GM18517 (cell line): ENCODE data around the gene NELFB.
A peak's percentile ranks its signal among the peaks of the same experiment; 100 is the strongest.

Experiments used
- ATAC-seq: cut with Tn5 transposase; IDR thresholded peaks from one replicate; pipeline ENCODE4 v1.9.1; 2021; ENCODE audit warnings: mild to moderate bottlenecking, moderate library complexity; ENCODE audit not compliant: unreplicated experiment

The NELFB gene

DNA sequence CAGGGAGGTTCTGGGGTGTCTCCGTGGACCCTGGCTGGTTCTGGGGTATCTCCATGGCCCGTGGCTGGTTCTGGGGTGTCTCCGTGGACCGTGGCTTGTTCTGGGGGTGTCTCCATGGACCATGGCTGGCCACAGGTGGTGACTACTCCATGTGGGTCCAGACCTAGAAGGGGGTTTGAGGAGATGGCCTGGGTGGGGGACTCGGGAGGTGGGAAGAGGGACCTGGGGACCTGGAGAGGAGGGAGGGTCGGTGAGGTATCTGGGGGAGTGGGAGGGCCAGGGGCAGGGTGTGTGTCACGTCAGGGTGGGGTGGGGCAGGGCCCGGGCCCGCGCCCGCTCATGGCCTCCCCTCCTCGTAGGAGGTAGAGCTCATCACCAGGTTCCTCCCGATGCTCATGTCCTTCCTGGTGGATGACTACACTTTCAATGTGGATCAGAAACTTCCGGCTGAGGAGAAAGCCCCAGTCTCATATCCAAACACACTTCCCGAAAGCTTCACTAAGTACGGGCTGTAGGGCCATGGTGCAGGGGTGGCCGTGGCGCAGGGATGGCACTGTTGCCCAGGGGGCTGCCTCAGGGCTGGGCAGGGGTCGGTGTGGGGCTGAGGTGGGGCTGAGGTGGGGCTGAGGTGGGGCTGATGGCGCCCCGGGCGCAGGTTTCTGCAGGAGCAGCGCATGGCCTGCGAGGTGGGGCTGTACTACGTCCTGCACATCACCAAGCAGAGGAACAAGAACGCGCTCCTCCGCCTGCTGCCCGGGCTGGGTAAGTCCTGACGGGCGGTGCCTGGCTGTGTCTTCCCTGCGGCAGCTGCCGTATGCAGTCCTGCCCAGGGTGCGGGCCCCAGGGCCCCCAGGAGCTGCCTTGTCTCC is 11.7 kb downstream of the NELFB start:
- no peak for ATAC-seq

DNA sequence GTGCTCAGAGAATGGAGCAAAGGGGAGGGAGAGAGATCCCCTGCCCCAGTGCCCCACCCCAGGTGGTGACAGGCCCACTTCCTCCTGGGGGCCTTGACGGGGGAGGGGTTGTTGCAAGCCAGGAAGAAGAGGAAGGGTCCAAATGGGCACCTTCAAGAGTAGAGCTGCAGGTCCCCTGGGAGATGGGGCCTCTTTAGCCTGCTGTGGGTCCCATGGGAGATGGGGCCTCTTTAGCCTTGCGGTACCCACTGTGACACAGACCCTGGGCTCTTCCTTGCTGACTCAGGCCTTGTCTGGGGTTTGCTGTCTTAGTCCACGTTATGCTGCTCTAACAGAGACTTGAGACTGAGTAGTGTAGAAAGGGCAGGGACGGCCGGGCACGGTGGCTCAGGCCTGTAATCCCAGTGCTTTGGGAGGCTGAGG is 12.8 kb downstream of the NELFB start:
- no peak for ATAC-seq

DNA sequence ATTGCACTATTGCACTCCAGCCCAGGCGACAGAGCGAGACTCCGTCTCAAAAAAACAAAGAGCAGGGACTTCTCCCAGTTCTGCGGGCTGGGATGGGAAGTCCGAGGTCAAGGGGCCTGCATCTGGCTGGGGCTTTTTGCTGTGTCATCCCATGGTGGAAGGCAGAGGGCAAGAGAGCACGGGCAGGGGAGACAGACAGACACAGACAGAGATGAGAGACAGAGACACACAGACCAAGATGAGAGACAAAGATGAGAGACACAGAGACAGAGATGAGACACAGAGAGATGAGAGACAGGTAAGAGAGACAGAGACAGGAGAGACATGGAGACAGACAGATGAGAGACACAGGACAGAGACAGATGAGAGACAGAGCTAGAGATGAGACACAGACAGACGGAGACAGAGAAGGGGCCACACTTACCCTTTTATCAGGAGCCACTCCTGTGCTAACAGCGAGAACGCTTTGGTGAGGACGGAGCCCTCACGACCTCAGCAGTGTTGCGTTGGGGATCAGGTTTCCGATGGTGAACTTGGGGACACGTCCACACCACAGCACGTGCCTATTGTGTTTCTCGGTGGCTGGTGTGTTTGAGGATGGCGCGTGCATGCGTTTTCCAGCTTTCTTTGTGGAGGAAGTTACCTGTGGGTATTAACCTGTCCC is 13.5 kb downstream of the NELFB start:
- ATAC-seq, result no peak

DNA sequence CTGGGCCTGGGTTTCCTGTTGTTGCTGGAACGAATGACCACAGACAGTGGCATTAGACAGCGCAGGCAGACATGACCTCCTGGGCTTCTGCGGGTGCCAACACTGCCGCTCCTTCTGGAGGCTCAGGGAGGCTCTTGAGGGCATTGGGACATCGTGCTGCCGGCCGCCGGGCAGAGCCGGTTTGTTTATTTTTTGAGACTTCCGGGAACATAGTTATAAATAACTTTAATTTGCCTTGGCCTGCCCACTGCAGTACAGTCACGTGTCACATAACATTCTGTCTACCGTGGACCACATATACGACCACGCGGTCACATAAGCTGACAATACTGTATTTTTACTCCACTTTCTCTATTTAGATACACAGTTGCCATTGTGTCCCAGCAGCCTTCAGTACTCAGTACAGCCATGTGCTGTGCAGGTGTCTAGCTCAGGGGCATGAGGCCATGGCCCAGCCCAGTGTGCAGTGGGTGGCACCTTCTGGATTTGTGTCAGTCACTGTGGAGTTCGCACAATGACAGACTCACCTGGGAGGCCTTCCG is 14.2 kb downstream of the NELFB start:
- peak; percentile 50 for ATAC-seq

DNA sequence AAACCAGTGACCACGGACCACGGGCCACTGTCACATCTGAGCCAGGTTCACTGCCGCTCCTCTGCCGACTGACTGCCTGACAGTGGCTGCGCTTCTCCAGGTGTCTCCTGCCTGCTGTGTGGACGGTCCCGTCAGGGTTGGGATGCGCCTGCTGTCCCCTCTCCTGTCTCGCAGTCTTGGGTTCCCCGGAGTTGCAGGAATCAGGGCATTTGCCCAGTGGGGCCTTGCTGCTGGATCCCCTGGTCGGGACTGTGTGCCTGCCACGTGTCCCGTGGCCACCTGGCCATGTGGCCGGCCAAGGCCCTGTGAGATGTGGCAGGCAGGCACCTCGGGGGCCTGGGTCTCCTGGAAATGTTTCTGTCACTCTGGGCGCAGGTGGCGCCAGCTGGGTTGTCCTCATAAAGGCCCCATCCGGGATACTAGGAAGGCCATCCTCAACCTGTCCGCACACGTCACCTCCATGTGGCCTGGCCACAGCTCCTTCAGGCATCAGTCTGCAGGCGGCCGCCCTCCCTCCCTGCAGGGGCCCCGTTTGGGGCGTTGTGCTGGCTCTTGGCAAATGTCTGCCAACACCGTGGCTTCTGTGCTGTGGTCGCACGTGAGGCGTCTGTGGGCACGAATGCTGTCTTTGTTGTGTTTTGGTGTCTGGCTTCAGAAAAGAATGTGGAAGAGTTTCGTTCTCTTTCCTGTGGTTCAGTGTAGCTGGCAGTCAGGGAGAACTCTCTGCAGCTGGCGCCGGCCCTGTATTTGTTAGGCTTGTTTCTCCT is 16.0 kb downstream of the NELFB start:
- ATAC-seq, result no peak

DNA sequence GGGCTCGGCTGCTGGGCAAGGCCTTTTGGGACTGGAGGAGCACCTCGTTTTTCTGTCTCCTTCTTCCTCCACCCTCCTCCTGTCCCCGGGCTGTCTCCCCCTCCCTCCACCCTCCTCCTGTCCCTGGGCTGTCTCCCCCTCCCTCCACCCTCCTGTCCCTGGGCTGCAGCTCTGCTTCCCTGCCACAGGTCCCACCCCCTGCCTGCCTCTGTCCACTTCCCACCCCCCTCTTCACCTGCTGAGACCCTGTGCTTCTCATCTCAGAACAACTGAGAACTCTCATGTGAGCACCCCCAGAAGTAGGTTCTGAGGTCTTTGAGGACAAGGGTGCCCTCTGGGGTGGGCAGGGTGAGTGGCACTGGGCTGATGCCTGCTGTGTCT is 16.6 kb downstream of the NELFB start:
- ATAC-seq, result no peak

DNA sequence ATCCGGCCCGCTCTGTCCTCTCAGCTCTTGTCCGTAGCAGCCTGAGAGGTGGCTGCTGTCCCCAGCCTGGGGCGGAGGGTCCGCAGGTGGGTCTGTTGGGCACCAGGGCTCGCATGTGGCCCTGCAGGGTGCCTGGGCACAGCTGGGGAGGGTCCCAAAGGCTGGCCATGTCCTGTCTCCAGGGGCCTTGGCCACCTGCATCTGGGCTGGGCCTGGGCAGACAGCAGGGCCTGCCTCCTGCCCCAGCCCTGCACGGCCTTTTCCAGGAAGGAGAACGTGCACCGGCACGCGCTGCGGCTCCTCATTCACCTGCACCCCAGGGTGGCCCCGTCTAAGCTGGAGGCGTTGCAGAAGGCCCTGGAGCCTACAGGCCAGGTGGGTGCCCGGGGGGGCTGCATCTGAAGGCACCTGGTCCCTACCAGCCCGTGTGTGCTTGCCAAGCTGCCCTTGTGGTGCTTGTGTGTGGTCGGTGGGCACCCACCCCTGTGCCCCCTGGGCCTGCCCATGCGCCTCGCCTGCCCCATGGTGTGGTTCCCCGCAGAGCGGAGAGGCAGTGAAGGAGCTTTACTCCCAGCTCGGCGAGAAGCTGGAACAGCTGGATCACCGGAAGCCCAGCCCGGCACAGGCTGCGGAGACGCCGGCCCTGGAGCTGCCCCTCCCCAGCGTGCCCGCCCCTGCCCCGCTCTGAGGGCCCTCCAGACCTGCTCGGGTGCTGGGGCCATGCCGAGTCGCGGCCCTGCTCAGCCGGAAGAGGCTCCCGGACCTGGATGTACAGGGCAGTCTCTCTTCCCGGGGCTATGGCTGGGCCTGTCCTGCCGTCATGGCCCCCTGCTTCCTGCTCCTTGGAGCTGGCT is 17.3 kb downstream of the NELFB start:
- ATAC-seq, result no peak

DNA sequence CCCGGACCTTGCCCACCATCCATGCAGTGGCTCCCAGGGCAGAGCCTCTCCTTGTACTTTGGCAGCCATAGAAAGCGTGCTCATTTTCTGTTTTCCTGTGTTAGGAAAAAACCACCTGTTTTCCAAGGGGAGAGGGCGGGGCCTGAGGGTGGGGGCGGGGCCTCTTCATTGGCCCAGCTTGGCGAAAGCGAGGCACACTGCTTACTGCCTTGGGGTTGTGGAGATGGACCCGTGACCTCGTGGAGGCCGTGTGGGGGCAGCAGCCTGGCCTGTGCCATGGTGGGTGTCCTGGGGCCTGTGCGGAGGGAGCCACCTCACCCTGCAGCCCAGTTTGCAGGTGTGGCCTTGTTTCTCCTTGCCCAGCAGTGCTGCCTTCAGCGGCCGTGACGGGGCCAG is 18.0 kb downstream of the NELFB start:
- ATAC-seq, result no peak

DNA sequence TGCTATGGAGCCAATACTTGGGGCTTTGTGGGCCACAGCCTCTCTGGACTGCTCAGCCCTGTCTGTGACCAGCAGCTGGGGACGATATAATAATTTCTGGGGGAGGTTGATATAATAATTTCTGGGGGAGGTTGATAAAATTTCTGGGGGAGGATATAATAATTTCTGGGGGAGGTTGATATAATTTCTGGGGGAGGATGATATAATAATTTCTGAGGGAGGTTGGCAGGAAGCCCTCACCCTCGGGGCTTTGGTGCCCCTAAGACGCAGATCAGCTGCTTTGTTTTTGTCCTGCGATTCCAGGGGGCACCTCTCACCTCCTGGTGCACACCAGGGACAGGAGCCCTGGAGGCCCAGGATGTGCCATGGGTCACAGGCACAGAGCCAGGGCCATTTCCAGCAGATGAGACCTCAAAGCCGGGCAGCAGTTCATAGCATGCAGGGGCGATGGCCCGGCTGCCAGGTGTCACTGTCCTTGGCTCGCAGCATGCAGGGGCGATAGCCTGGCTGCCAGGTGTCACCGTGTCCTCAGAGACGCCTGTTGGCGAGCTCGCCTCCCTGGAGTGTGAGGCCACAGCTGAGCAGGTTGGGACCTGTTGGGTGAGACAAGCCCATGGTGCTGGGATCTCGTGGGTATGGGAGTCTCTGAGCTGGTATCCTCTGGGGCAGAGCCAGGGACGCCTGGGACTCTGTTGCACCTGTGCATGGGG is 18.6 kb downstream of the NELFB start:
- ATAC-seq, result no peak

DNA sequence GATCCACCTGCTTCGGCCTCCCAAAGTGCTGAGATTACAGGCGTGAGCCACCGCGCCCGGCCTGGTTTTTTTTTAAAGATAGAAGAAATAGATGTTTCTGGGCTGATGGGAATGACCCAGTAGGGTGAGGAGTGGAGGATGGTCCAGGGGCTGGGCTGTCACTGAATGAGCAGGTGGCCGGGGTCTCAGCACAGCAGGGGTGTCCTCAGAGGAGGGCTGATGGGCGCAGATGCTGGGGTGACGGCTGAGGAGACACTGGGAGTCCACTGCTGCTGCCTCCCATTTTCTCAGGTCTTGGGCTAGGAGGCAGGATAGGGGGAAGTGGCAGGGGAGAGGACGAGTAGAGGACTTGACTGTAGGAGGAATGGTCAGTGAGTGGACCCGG is 20.1 kb downstream of the NELFB start:
- no peak for ATAC-seq

DNA sequence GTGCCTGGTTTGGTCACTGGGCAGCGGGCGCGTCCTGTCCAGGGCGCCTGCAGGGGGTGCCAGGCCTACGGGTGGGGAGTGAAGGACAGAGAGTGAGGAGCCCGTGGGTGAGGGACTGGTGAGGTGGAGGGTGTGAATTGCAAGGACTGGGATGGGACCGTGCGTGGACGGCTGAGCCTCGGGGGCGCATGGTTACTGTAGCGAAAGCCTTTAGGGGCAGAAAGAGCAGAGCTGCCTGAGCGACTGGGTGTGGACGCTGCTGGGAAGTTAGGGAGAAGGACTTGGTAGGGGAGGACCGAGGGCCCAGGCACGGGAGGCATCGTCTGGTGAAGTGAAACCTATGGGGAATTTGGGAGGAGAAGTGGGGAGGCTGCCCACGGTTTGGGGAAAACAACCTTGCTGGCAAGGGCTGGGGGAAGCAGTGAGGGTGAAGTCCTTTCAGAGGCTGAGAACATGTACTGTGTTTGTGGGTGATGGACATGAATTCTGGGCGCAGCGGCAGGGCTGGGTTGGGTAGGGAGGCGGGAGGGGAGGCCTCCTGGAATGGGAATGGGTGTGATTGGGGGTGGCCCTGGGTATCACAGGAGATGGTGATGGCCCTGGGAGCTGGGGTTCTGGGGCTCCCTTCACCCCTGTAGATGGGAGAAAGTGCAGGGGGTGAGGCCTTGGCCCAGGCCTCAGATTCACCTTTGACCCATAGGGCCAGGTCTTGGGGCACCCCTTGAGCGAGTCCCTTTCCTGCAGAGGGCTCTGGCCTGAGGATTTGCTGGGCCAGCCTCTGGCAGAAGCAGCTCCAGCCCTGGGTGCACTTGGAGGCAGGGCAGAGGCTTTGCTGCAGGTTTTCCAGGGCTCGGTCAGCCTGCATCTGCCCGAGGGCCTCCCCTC is 20.7 kb downstream of the NELFB start:
- ATAC-seq, result no peak

DNA sequence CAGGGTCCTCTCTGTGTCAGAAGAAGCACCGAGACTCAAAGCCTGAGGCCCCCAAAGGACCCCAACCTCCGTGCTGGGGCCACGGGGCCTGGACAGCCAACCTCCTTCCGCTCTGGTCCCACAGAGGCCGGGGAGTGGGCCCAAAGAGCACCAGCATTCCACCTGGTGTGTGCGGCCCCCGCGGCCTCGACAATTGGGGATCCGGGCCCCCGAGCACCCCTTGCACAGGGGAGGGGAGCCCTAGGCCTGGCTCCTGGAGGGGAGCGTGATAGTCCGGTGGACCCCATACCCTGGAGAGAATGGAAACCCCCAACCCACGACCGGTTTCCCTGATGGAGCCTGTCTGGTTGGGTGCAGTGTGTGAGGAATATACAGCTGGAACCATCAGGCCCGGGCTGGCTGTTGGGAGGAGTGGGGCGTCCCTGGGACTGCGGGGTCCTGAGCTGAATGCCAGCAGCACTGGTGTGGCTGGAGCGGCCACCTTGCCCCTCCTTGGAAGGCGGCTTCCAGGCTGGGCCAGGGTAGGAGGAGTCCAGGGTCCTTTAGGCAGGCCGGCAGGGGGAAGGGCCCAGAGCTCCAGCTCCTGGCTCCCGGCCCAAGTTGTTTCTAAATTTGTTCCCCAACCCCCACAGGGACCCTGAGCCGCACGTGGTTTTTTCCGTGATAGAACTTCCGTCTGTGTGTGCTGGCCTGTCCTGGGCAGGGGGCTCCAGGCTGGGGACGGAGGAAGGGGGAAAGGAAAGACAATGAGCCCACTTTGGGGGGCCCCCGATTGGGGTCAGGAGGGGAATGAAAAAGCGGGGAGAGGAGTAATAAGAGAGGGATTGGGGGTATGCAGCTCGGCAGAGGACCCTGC is 21.6 kb downstream of the NELFB start:
- ATAC-seq, result no peak

DNA sequence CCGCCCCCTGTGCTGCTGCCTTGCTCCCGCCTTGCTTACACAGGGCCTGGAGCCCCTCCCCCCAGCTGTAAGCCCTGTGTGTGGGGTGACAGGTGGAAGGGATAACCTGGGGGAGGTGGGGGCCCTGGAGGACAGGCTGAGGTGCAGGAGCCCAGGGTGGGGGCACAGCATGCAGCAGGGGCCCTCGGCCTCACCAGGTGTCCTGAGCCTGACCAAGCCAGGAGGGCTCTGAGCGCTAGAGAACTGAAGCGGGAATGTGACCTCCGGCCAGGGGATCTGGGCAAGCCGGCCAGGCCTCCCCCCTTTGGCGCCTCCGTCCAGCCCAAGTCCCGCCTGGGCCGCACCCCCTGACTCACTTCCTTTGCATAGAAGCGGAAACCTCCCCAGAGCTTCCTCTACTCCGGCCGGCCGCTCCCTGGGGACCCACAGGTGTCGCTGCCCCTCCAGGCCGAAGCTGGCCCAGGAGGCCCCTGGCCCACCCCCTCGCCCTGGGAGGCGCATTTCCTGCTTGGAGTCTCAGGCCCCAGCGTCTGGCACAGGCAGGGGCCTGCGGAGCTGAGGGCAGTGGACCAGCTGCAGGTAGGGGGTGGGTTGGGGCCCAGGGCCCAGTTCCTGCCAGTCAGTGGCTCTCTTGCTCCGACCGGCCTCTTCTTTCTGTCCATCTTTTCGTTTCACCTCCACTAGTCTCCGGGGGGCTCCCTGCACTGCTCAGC is 22.4 kb downstream of the NELFB start, which contains the start of gene TOR4A:
TSS of gene TOR4A (plus strand) at position 398 of the 713 bp plus-strand sequence. CDS start 964 bp downstream, outside the sequence.
- peak; percentile 73 for ATAC-seq

DNA sequence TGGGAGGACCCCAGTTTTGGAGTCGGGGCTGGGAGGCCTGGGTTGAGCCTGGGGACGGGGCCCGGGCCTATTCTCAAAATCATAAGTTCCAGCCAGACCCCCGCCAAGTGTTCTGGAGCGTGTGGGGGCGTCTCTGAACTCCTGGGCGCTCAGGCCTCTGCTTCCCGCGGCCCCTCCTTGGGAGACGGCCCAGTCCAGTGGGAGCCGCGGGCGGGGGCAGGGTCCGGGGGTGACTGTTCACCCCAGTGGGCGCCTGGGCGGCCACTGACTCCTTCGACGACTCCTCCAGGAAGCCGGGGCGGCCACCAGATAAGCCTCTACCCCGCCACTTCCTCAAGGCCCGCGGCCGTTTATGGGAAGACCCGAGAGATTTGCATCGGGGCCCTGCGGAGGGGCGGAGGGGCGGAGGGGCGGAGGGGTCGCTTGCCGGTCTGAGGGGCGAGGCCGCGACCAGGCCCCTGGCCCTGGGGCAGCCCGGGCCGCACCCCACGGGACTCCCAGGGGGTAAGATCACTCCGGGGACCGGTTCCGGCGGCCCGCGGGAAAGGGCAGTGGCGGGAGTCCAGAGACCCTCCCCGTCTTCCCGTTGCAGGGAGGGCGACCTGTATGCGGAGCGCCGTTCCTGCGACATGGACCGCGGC is 23.1 kb downstream of the NELFB start:
- ATAC-seq, result no peak

DNA sequence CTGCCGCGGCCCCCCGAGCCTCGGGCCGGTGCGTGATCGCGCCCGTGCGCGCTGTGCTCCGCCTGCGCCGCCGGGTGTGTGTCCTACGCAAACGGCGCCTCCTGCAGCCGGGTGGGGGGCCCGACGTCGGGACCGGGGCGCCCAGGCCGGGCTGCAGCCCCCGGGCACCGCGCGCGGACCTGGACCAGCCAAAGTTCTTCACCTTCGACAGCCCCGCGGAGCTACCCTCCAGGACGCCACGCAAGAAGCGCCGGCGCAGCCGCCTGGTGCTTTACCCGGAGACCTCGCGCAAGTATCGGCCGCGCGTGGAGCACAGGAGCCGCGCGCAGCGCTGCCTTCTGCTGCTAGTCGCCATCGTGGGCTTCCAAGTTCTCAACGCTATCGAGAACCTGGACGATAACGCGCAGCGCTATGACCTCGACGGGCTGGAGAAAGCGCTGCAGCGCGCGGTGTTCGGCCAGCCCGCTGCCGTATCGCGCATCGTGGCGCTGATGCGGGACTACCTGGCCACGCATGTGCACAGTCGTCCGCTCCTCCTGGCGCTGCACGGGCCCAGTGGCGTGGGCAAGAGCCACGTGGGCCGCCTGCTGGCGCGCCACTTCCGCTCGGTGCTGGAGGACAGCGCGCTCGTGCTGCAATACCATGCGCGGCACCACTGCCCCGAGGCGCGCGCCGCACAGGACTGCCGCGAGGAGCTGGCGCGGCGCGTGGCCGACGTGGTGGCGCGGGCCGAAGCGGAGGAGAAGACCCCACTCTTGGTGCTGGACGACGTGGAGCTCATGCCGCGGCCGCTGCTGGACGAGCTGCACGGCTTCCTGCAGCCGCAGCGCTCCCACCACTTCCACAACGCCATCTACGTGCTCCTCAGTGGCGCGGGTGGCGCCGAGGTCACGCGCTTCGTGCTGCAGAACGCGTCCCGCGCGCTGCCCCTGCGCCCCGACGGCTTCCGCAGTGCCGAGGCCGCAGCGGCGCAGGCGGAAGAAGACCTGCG is 23.9 kb downstream of the NELFB start:
- no peak for ATAC-seq
